ENCODE data around the gene TFPI2. TPM values are rescaled to one million over a fixed set of nuclear protein-coding genes. Genes with fewer than 3 reads are reported as not detected.

TFPI2 gene
- total RNA-seq, 1 experiment from 2014 or later, result not detected

DNA sequence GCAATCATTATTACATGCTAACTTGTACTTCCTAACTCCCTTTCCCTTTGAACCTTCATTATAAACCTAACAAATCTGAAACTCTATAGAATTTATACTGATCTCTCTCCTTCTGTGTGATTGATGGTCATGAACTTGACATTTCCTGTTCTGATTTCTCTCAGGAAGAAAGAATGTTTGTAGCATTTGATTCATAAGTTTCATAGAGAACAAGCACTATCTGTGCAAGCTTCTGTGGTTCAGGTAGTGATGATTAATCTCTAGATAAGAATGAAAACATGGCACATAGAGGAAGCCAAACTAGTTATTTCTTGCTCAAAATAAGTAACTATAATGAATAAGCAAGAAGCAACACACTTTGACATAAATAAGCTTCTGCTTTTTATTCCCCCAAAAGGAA, 34.2 kb downstream of the TFPI2 start:
- peaks cover 7% of the 10 kb centered on the region for H3K36me3 Mint-ChIP-seq (ENCODE audit: insufficient read depth, unreplicated experiment)
- peak overlapping the region; percentile 35 for H3K27ac Mint-ChIP-seq (ENCODE audit: low read depth, unreplicated experiment)
- TF ChIP-seq, protein P1, sequence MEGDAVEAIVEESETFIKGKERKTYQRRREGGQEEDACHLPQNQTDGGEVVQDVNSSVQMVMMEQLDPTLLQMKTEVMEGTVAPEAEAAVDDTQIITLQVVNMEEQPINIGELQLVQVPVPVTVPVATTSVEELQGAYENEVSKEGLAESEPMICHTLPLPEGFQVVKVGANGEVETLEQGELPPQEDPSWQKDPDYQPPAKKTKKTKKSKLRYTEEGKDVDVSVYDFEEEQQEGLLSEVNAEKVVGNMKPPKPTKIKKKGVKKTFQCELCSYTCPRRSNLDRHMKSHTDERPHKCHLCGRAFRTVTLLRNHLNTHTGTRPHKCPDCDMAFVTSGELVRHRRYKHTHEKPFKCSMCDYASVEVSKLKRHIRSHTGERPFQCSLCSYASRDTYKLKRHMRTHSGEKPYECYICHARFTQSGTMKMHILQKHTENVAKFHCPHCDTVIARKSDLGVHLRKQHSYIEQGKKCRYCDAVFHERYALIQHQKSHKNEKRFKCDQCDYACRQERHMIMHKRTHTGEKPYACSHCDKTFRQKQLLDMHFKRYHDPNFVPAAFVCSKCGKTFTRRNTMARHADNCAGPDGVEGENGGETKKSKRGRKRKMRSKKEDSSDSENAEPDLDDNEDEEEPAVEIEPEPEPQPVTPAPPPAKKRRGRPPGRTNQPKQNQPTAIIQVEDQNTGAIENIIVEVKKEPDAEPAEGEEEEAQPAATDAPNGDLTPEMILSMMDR (IDR thresholded peaks at IDR 0.05; ENCODE audit: unreplicated experiment), result no peak
- POLR2A ChIA-PET, result interaction anchor here (0.7 kb wide), 1 partner anchor 46 kb away, joined by 3 read pairs; no protein-coding TSS in a partner anchor
- H3K4me3 Mint-ChIP-seq (ENCODE audit: unreplicated experiment), result no peak overlapping the region
- peak; percentile 0 for DNase-seq (ENCODE audit: unreplicated experiment)
- peaks cover 39% of the 10 kb centered on the region for H3K4me1 Mint-ChIP-seq (ENCODE audit: insufficient read depth, unreplicated experiment)
- intact Hi-C loops (cut with micrococcal nuclease), result no loop called here
- no peaks in the 10 kb centered on the region for H3K27me3 Mint-ChIP-seq (ENCODE audit: insufficient read depth, unreplicated experiment)
- no peaks in the 10 kb centered on the region for H3K9me3 Mint-ChIP-seq (ENCODE audit: unreplicated experiment)
- CTCF ChIA-PET, result interaction anchor here (1.7 kb wide), 1 partner anchor 50 kb away, joined by 3 read pairs; the partner anchor contains the start of gene GNGT1
- no TSS peak for BruUV-seq (replicated peaks)

DNA sequence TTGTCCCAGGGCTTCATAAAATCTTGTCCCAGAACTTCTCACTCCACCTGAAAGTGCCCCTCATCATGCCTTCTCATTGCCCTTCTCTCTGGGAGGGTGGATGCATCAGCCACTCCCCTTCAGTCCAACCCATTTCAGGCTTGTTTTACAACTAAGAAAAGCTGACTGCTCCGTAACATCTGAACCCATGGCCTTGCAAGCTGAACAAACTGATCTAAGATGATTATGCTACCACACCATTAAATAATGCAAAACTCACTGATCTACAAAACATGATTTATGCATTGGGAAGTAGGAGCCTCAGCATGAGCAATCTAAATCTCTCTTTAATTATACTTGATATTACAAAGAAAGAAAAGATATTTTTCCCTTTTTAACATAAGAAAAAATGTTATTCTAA, 34.8 kb downstream of the TFPI2 start:
- H3K27ac Mint-ChIP-seq (ENCODE audit: low read depth, unreplicated experiment), result no peak overlapping the region
- DNase-seq (ENCODE audit: unreplicated experiment), result no peak
- H3K27me3 Mint-ChIP-seq (ENCODE audit: insufficient read depth, unreplicated experiment), result no peaks in the 10 kb centered on the region
- ChIA-PET CTCF (interaction anchor here (0.6 kb wide), 1 partner anchor 1191 kb away, joined by 3 read pairs; no protein-coding TSS in a partner anchor), POLR2A (interaction anchor here (0.6 kb wide), 1 partner anchor 414 kb away, joined by 4 read pairs; no protein-coding TSS in a partner anchor)
- TF ChIP-seq, protein P1 (IDR thresholded peaks at IDR 0.05; ENCODE audit: unreplicated experiment), result no peak
- H3K36me3 Mint-ChIP-seq (ENCODE audit: insufficient read depth, unreplicated experiment), result peaks cover 7% of the 10 kb centered on the region
- intact Hi-C loops (cut with micrococcal nuclease), result no loop called here
- peaks cover 42% of the 10 kb centered on the region for H3K4me1 Mint-ChIP-seq (ENCODE audit: insufficient read depth, unreplicated experiment)
- no peaks in the 10 kb centered on the region for H3K9me3 Mint-ChIP-seq (ENCODE audit: unreplicated experiment)
- BruUV-seq (replicated peaks), result no TSS peak
- H3K4me3 Mint-ChIP-seq (ENCODE audit: unreplicated experiment), result no peak overlapping the region

DNA sequence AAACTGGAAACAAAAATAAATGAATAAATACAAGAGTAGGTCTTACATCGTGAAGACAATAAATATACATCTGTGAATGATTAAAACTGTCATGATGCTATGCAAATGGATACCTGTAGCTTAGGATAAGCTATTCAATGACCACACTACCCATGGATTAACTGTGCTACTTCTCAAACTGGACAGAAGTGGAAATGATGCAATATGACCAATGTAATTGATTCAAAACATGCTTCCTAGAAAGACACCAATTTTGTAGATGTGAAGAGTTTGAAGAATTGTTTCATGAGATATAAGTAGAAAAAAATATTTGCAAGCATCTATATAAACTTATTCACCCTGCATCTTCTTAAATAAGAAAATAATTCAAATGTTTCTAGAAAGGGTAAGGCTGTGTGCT, 36.1 kb downstream of the TFPI2 start:
- H3K9me3 Mint-ChIP-seq (ENCODE audit: unreplicated experiment), result no peaks in the 10 kb centered on the region
- intact Hi-C loops (cut with micrococcal nuclease), result no loop called here
- H3K27me3 Mint-ChIP-seq (ENCODE audit: insufficient read depth, unreplicated experiment), result no peaks in the 10 kb centered on the region
- TF ChIP-seq, protein P1 (IDR thresholded peaks at IDR 0.05; ENCODE audit: unreplicated experiment), result no peak
- peaks cover 1% of the 10 kb centered on the region for H3K36me3 Mint-ChIP-seq (ENCODE audit: insufficient read depth, unreplicated experiment)
- no peak overlapping the region for H3K4me3 Mint-ChIP-seq (ENCODE audit: unreplicated experiment)
- no peak for DNase-seq (ENCODE audit: unreplicated experiment)
- CTCF ChIA-PET, result interaction anchor here (1.0 kb wide), 1 partner anchor 9 kb away, joined by 3 read pairs; no protein-coding TSS in a partner anchor
- POLR2A ChIA-PET, result no interaction called here
- H3K4me1 Mint-ChIP-seq (ENCODE audit: insufficient read depth, unreplicated experiment), result peaks cover 31% of the 10 kb centered on the region
- no TSS peak for BruUV-seq (replicated peaks)
- H3K27ac Mint-ChIP-seq (ENCODE audit: low read depth, unreplicated experiment), result no peak overlapping the region

DNA sequence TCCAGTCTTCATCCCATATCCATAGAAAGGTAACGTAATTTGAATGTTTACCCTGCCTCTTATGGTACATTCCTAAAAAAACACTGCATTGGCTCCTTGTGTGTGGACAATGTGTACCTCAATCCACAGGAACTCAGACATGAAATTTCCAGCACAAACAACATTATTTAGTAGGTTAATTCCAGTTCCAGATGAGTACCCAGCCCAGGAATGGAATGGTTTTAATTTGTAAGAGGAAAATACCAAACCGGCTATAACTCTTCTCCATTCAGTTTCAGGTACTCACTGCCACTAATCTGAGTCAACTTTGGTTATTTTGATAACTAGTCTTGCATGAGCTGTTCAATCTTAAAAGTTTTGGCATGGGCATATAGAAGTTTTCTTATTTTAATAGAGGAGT, 39.0 kb downstream of the TFPI2 start:
- no TSS peak for BruUV-seq (replicated peaks)
- CTCF ChIA-PET, result interaction anchor here (0.6 kb wide), 1 partner anchor 558 kb away, joined by 3 read pairs; no protein-coding TSS in a partner anchor
- H3K27me3 Mint-ChIP-seq (ENCODE audit: insufficient read depth, unreplicated experiment), result no peaks in the 10 kb centered on the region

More for the DNA sequence above, 39.0 kb downstream of the TFPI2 start:
- TF ChIP-seq, protein P1 (IDR thresholded peaks at IDR 0.05; ENCODE audit: unreplicated experiment), result no peak
- Mint-ChIP-seq H3K27ac (ENCODE audit: low read depth, unreplicated experiment) (peak overlapping the region; percentile 62), H3K4me3 (ENCODE audit: unreplicated experiment) (no peak overlapping the region), H3K4me1 (ENCODE audit: insufficient read depth, unreplicated experiment) (peaks cover 33% of the 10 kb centered on the region), H3K9me3 (ENCODE audit: unreplicated experiment) (no peaks in the 10 kb centered on the region), H3K36me3 (ENCODE audit: insufficient read depth, unreplicated experiment) (no peaks in the 10 kb centered on the region)
- DNase-seq (ENCODE audit: unreplicated experiment), result no peak
- POLR2A ChIA-PET, result no interaction called here
- intact Hi-C loops (cut with micrococcal nuclease), result no loop called here
